ENCODE data around the gene MYH3. TPM values are rescaled to one million over a fixed set of nuclear protein-coding genes. Genes with fewer than 3 reads are reported as not detected.

The MYH3 gene
- 1 to 10 TPM in 3 of 4 donors, under 1 TPM in 1; 0.82 to 4.0 (median 2.4) TPM for total RNA-seq

GRCh38 chr17:10657148-10657547 is at the start of gene MYH3:
Gene MYH3 (minus strand): TSS chr17:10657309. CDS start chr17:10655064, 2,245 bp downstream.
- no peak for TF ChIP-seq CTCF (IDR thresholded peaks at IDR 0.05; ENCODE audit: low read depth)

- TF ChIP-seq CTCF (IDR thresholded peaks at IDR 0.05; ENCODE audit: low read depth): no peak
Measured at GRCh38 chr17:10705727-10706126, 48.6 kb upstream of the MYH3 start.

GRCh38 chr17:10702574-10702973 is 45.5 kb upstream of the MYH3 start:
- TF ChIP-seq CTCF (IDR thresholded peaks at IDR 0.05; ENCODE audit: low read depth): no peak

GRCh38 chr17:10699856-10700255 is 42.7 kb upstream of the MYH3 start:
- no peak for TF ChIP-seq CTCF (IDR thresholded peaks at IDR 0.05; ENCODE audit: low read depth)

- no peak for TF ChIP-seq CTCF (IDR thresholded peaks at IDR 0.05; ENCODE audit: low read depth)
Measured at GRCh38 chr17:10698096-10698818, 41.1 kb upstream of the MYH3 start.

GRCh38 chr17:10697092-10698081 is 40.3 kb upstream of the MYH3 start, which contains the start of the genes ADPRM and SCO1:
Gene ADPRM (plus strand): TSS chr17:10697594. CDS start chr17:10704927, 7,333 bp downstream.
Gene SCO1 (minus strand): TSS chr17:10697533. CDS start chr17:10697507, 26 bp downstream.
- no peak for TF ChIP-seq CTCF (IDR thresholded peaks at IDR 0.05; ENCODE audit: low read depth)

GRCh38 chr17:10687499-10687898 is 30.4 kb upstream of the MYH3 start:
- no peak for TF ChIP-seq CTCF (IDR thresholded peaks at IDR 0.05; ENCODE audit: low read depth)

Measured in subcutaneous adipose tissue (tissue), 4 donors.